B cell (primary cell): ENCODE measurements around the gene FOXP3.

Source experiments
- CTCF ChIP-seq: fragments of 200-600 bp; IDR thresholded peaks from one replicate; pipeline ENCODE4 v1.8.0; 2022; ENCODE audit warnings: antibody characterized with exemption, mild to moderate bottlenecking
- EZH2 ChIP-seq: IDR thresholded peaks from 2 replicates; pipeline ENCODE4 v1.6.1; 2012; ENCODE audit warnings: borderline replicate concordance, low read depth, mild to moderate bottlenecking, moderate library complexity, low read length; ENCODE audit not compliant: insufficient read depth, poor library complexity, severe bottlenecking

GRCh38 chrX:49310371-49310770 lies 45.9 kb upstream of the FOXP3 start:
- TF ChIP-seq EZH2 (no peak), CTCF (no peak)
